Activated CD4-positive, CD25-positive, alpha-beta regulatory T cell treated with anti-CD3 and anti-CD28 coated beads, Interleukin-2, amount 50 U/mL, for 72 hours (primary cell): Measurements from ENCODE around the gene UBA1.
A peak's percentile ranks its signal among the peaks of the same experiment; 100 is the strongest.

Experiments used
- DNase-seq: peaks from one replicate; pipeline ENCODE4 v3.0.0; 2021

Gene UBA1

DNA sequence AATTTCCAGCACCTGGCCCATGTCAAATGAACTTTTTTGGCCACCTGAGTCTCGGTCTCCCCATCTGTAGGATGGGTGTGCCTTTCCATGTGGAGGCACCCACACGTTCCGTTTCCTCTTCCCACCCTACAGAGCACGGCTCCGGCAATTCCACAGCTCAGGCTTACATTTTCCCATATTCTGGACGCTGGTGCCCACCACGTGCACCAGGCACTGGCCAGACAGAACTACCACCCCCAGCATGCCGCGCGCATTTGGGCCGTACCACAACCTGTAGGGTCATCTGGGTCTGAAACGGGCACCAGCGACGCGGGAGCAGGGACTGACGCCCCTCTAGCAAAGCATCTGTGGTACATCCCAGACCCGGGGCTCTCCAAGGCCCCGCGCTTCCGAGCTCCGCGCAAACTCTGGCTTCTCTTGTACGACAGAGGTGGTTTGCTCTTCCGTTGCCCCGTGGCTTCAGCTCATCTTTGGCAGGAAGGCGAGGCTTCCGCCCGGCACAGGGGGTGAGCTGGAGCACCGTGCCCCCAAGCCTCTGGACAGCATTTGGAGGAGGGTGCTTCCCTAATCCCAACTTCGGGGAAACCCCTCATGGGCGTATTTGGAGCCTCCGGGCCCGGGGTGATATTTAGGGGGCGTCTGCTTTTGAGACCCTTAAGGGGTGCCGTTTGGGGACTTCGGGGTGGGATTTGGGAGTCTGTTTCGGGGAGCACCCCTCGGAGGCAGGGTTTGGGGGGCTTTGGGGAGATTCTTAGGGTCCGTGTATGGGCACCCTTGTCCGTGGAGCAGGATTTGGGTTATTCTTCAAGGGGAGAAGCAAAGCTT is 3.0 kb upstream of the UBA1 start:
- peak; percentile 77 for DNase-seq

DNA sequence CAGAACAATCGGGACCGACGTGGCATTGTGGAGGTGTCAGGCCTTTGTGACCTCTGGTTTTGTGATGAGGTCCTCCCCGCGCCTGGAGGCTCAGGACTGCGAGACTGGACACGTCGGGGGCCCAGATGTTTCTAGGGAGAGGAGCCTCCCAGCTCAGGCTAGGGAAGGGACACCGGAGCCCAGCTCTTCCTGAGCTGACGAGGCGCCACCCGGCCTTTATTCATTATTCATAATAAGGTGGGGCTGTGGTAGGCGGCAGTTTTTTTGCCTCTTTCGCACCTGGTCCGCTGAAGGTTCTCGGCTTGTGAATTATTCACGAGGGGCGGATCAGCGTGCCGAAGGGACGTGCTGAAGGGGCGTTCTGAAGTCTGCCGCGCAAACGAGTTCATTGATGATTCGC is 2.3 kb upstream of the UBA1 start:
- peak; percentile 34 for DNase-seq

DNA sequence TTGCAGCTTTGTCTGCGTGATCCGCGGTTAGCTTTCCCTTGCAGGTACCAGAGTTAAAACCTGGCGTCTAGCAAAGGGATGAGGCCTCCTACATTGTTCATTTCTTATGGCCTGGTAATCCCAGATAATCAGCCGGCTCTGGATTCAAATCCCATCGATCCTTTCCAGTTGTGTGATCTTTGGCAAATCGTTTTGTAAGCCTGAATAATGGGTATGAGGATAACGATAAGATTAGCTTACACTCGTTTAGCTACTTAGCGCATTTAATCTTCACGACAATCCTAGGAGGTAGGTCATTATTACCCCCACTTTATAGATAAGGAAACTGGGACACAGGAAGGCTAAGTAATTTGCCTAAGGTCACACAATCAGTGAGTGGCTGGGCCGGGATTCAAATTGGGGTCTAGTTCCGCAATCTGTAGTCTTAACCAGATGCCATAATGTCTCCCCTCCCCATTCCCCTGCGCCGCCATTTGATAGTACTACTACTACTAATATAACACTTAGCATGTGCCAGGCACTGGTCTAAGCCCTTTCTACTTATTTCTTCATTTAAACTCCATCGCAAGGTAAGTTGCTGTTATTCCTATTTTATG is 1.7 kb upstream of the UBA1 start:
- no peak for DNase-seq

DNA sequence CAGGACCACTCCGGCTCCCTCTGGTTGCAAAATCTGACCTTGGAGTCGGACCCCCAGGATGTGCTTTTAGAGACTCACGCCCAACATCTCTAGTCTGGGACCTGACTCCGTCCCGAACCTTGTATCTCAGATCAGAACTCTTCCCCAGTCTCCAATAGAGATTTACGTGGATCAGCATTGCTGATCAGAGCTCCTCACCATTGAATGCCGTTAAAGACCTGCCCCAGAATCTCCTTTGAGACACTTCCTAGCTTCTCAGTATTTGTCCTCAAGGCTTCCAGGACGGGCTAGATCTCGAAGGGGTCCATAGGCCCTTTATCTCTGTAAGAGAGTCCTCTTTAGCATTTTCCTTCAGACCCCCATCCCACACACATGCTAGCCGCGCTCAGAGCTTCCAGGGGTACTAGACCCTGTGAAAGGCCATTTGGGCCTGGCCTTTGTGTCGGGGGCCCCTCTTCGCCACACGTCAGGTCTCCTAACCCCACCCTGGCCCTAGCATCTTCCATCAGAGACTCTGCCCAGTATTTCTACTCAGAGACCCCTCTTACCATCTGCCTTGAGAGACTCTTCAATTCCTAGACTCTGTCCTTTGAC is 662 bp downstream of the UBA1 start:
- no peak for DNase-seq

DNA sequence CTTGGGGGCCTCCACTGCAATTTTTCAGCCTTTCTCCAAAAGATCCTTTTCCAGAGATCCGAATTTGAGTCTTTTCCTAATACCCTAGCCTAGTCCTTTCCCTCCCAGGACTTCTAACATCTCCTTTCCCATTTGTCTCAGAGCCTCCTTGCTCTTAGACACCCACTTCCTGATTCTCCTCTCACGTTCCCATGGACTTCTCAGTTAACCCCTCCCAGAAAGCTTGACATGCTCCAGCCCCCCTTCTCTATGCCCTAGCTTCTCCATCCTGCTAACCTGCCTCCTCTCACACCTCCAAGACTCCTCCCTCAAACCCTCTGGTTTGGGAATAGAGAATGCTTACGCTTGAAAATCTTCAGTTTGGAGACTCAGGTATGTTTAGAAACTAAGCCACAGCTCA is 2.5 kb downstream of the UBA1 start:
- DNase-seq: no peak

DNA sequence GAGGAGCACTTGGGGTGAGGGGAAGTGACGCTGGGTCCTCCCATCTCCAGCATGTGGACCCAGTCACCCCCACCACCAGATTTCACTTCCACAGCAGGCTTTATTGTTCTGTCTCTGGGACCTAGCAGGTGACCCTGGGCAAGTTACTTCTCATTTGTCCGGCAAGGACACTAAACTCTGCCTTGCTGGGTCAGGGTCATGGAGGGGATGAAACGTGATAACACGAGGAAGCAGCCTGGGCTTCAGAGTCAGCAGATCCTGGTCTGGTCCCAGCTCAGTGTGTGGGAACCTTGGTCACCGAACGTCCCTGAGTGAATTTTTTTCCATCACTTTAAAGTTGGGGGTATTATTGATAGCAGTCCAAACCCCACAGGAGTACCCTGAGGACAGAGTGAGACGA is 3.9 kb downstream of the UBA1 start:
- DNase-seq: no peak

DNA sequence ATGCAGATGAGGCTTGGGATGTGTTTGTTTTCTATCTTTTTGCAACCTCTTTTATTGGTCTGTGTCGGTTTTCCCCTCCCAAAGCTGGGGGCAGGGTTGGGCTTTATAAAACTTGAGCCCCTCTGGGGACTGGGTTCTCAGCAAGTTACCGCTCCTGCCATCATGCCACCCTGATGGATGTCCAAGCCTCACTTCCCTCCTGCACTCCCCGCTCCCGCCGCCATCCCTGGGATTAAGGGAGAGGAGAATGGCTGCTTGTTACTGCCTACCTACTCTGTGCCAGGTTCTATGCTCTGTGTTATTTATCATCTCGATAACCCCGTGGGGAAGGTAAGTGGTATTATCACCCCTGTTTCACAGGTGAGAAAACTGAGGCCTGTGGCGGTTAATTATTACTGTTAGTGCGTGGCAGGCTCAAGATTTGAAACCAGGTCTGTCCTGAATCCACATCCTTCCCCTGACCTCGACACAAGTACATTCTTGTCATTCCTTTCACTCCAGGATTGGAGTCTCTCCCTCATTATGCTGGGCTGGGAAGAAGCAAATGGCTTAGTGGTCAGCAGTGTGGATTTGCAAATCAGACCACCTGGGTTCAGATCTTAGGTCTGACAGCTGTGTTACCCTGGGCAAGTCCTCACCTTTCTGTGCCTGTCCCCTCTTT is 4.5 kb downstream of the UBA1 start:
- DNase-seq: no peak

DNA sequence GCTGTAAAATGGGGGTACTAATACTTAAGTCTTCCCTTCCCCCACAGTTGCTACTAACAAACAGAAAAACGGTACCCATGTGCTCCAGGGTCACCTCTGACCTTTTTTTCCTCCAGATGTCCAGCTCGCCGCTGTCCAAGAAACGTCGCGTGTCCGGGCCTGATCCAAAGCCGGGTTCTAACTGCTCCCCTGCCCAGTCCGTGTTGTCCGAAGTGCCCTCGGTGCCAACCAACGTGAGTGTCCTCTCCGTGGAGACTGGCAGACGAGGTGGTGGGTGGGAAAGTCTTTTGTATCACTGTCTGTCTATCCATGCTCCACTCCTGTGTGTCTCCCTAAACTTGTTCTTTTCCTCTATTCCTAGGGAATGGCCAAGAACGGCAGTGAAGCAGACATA is 5.1 kb downstream of the UBA1 start:
- DNase-seq: no peak

DNA sequence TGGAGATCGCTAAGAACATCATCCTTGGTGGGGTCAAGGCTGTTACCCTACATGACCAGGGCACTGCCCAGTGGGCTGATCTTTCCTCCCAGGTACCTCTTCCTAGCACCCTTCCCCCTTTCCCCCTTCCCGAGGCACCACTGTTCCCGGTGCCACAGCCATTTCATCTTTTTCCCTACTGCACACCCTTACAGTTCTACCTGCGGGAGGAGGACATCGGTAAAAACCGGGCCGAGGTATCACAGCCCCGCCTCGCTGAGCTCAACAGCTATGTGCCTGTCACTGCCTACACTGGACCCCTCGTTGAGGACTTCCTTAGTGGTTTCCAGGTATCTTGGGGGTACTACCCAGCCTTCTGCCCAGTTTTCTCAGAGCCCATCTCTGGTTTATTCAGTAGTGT is 5.7 kb downstream of the UBA1 start:
- DNase-seq: no peak

DNA sequence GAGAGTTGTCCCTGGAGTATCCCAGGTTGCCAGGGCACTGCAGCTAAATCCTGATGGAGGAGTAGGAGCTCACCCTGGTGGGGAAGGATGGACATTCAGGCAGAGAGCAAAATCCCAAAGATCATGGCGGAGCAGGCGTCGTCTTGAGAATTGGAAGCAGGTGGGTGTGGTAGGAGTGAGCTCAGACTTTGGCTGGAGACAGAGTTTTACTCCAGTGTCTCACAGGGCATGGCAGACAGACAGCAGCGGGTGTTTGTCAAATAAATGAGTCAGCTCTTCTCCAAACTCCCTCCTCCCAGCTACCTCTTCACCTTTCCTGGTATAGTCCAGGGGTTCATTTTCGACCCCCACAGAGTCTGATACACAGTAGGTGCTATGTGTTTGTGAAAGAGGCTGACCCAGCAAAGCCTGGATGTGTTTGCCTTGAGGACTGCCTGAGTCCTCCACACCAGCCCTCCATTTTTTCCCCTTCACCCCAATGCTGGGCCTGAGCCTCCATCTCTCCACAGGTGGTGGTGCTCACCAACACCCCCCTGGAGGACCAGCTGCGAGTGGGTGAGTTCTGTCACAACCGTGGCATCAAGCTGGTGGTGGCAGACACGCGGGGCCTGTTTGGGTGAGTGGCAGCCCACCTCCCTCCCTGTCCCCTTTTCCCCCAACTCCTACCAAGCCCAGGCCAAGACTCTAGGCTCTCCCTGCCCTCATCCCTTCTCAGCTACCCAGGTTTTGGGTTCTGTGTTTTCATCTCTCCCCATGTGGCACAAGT is 6.9 kb downstream of the UBA1 start:
- DNase-seq: no peak

DNA sequence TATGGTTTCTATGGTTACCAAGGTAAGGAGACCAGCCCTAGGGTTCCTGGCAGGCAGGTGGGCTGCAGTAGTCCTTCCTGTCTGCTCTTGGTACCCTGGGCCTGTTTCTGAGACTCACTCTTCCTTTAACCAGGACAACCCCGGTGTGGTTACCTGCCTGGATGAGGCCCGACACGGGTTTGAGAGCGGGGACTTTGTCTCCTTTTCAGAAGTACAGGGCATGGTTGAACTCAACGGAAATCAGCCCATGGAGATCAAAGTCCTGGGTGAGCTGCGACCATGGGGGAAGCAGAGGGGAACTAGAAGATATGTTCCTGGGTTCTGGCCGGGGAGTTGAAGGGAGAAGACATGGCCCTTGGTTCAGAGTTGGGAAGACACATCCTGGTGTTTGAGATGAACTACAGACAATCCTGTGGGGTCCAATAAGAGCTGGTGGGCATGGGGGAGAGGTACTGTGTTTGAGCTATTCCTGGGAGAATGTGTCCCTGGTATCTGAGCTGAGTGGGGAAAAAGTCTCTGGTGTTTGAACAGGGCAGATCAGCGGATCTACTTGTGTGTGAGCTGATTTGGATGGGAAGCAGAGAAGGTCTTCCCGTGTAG is 7.8 kb downstream of the UBA1 start:
- DNase-seq: no peak

DNA sequence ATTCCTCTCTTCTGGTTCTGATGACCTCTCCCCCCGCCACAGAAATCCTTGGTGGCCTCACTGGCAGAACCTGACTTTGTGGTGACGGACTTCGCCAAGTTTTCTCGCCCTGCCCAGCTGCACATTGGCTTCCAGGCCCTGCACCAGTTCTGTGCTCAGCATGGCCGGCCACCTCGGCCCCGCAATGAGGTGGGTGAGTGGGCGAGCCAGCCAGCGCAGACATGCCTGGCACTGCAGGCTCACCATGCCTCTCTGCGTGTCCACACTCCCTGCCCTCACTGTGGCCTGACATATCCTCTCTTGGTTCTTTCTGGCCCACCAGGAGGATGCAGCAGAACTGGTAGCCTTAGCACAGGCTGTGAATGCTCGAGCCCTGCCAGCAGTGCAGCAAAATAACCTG is 8.7 kb downstream of the UBA1 start:
- no peak for DNase-seq

DNA sequence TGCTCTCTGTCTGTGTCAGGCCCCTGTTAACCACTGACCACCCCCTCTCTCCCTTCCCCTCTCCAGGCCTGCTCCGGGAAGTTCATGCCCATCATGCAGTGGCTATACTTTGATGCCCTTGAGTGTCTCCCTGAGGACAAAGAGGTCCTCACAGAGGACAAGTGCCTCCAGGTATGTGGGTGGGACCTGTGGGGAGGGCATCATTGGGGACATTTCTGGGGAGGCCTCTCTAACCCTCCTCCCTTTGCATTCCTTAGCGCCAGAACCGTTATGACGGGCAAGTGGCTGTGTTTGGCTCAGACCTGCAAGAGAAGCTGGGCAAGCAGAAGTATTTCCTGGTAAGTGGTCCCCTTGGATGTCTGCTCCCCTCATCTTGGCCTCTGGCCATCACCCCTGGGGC is 9.2 kb downstream of the UBA1 start:
- no peak for DNase-seq

DNA sequence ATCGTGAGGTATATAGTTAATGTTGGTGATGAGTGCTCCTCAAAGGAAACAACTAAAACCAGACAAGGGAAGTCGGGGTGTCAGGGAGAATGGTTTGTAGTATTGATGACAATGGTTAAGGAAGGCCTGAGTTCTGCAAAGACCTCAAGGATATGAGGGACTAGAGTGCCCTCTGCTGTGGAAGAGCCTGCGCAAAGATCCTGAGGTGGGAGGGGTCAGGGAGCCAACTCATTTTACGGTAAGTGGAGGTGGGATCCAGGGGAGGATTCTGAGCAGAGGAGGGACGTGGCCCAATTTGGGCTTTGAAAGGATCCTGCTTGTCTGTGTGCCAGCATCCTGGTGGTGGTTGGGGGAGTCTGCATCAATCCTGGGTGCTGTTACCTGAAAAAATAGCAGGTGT is 11.3 kb downstream of the UBA1 start:
- DNase-seq: no peak

DNA sequence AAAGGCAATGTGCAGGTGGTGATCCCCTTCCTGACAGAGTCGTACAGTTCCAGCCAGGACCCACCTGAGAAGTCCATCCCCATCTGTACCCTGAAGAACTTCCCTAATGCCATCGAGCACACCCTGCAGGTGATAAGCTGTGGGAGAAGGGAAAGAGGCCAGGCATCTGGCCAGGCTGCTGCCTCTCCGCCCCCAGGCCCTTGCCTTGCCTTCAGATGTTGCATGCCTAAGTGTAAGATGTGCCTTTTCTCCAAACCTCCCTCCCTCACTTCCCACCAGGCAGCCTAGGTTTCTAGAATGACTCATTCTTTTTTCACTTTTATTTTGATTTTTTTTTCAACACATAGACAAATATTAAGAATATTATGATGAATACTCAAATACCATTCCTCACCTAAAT is 12.7 kb downstream of the UBA1 start:
- no peak for DNase-seq

DNA sequence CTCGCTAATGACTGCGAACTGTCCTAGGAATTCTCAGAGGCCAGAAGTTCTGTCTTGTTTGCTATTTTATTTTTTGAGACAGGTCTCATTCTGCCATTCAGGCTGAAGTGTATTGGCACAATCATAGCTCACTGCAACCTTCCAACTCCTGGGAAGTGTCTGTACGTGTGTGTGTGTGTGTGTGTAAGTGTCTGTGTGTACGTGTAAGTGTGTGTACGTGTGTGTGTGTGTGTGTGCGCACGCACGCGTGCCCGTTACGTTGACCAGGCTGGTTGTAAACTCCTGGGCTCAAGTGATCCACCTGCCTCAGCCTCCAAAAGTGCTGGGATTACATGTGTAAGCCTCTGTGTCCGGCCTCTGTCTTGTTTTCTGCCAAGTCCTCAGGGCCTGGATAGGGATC is 14.5 kb downstream of the UBA1 start:
- DNase-seq: no peak

DNA sequence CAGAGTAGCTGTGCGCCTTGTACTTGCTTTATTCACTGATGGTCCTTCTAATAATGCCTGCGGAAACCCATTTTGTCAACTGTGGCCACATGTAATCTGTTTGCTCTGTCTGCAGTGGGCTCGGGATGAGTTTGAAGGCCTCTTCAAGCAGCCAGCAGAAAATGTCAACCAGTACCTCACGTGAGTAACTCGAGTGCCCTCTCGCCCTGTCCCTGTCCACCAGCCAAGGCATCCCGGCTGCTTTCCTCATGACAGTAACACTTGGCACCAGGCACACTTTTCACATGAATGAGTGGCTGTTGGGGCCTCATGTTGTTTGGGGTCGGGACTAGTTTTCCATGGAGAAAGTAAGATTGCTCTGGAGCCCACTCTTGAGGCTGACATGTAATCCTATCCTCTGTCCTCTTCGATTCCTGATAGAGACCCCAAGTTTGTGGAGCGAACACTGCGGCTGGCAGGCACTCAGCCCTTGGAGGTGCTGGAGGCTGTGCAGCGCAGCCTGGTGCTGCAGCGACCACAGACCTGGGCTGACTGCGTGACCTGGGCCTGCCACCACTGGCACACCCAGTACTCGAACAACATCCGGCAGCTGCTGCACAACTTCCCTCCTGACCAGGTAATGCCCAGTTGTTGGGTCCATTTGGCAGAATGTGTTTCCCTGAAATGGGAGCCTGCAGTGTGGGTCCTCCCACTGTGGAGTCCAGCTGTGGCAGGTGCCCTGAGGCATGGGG is 16.0 kb downstream of the UBA1 start:
- DNase-seq: no peak

DNA sequence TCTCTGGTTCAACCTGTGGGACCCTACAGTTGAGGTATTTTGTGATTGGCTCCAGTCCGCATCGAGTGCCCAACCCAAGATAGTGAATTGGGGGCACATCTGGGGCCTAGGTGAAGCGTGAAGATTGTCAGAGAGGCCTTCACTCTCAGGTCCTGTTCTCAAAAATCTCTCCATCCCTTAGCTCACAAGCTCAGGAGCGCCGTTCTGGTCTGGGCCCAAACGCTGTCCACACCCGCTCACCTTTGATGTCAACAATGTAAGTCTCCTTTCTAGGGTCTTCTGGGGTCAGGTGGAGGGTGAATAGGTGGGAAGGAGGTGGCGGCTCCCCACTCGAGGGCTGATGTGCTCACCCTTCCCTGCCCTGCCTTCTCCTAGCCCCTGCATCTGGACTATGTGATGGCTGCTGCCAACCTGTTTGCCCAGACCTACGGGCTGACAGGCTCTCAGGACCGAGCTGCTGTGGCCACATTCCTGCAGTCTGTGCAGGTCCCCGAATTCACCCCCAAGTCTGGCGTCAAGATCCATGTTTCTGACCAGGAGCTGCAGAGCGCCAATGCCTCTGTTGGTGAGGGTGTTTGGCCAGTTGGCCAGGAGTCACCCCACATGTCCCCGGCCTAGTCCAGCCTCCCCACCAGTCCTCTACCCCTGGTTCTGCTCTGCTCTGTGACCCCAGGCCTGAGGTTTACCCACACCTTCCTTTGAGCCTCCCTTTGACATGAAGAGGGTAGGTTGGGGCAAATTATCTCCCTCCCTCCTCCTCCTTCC is 17.2 kb downstream of the UBA1 start:
- DNase-seq: no peak

DNA sequence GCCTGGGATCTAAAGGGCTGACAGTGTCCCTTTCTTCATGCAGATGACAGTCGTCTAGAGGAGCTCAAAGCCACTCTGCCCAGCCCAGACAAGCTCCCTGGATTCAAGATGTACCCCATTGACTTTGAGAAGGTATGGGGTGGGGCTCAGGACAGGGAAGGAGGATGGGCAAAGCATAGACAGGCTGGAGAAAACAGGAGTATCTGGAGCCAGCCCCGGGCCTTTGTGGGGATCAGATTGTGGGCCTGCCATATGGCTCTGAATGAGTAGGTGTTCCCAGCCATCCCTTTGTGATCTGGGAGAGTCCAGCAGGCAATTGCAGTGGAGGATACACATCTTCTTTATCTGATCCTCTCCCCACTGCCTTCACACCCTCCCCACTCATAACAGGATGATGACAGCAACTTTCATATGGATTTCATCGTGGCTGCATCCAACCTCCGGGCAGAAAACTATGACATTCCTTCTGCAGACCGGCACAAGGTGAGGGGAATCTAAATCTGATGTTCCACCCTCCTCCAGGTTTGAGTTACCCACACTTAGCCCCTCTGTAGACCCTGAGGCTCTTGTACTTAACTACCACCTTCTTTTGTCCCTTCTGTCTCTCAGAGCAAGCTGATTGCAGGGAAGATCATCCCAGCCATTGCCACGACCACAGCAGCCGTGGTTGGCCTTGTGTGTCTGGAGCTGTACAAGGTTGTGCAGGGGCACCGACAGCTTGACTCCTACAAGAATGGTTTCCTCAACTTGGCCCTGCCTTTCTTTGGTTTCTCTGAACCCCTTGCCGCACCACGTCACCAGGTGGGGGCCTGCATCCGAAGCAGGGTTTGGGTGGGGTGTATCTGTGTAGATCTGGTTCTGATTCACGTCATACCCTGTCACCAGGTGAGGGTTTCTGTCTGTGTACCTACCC is 19.0 kb downstream of the UBA1 start:
- DNase-seq: no peak

DNA sequence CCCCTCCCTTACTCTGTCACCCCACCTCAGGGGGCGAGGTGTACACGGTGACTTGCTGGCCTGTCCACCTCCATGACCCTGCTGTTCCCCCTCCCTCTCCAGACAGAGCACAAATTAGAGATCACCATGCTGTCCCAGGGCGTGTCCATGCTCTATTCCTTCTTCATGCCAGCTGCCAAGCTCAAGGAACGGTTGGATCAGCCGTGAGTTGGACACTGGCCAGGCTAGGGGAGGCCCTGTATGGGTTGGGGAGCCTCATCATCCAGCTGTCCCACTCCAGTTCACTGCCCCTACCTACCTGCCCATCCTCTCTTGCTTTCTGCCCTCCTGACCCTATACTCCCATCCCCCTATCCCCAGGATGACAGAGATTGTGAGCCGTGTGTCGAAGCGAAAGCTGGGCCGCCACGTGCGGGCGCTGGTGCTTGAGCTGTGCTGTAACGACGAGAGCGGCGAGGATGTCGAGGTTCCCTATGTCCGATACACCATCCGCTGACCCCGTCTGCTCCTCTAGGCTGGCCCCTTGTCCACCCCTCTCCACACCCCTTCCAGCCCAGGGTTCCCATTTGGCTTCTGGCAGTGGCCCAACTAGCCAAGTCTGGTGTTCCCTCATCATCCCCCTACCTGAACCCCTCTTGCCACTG is 20.9 kb downstream of the UBA1 start:
- no peak for DNase-seq
